AG04449 (cell line): ENCODE results near the gene SPON2.
A peak's percentile ranks its signal among the peaks of the same experiment; 100 is the strongest.

Source experiments
- CTCF ChIA-PET: fragments of 350-600 bp; formaldehyde crosslinking; extraction: SDS; loops from one replicate; lab custom pipeline; 2021; ENCODE audit warnings: antibody characterized with exemption; lab: Yijun Ruan, JAX
- POLR2A ChIA-PET: fragments of 400-600, 350-600 bp; formaldehyde crosslinking; extraction: SDS; loops from one replicate; lab custom pipeline; 2020; ENCODE audit warnings: antibody characterized with exemption, inconsistent platforms; lab: Yijun Ruan, JAX
- DNase-seq: peaks from one replicate; pipeline ENCODE4 v3.0.0-alpha.2; 2010; ENCODE audit warnings: low read depth, low spot score
- H3K4me3 ChIP-seq: 2 replicates; pipeline ENCODE4 v1.5.1; 2011; ENCODE audit warnings: low read depth, mild to moderate bottlenecking, control low read depth, low read length
- TF ChIP-seq, protein P1 (sequence below): IDR thresholded peaks from one replicate; pipeline ENCODE4 v1.5.1; 2011; ENCODE audit warnings: mild to moderate bottlenecking, moderate library complexity, low read length, control low read depth, inconsistent platforms; ENCODE audit not compliant: insufficient read depth; ENCODE audit errors: missing control alignments

Gene SPON2

DNA sequence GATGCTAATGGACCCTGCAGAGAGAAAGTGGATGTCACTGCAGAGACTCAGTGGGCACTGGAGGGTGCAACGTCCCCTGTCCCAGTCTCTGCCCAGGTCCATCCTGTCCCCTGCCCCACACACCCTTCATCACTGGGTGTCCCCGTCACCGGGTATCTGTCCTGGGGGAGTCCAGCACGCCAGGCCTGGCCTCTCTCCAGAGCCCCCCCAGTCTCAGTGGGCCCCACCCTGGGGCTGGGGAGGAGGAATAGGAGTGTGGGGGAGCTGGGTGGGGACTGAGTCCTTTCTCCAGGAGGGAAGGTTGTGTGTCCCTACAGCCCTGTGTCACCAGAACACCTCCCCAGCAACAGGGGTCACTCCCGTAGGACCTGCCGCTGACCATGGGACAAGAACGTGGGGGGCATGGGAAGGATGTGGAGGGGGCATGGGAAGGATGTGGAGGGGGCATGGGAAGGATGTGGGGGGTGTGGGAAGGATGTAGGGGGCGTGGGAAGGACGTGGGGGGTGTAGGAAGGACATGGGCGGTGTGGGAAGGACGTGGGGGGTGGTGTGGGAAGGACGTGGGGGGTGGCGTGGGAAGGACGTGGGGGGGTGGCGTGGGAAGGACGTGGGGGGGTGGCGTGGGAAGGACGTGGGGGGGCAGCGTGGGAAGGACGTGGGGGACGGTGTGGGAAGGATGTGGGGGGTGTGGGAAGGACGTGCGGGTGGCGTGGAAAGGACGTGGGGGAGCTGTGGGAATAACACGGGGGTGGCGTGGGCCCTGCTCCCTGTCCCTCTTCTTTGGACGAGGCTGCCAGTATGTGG, 21.0 kb upstream of the SPON2 start:
- no peak for DNase-seq
- H3K4me3 ChIP-seq: no peak overlapping the region
- ChIA-PET POLR2A (no interaction called here), CTCF (interaction anchor here (1.4 kb wide), 1 partner anchor 10 kb away, joined by 3 read pairs; no protein-coding TSS in a partner anchor)
- TF ChIP-seq, protein P1, sequence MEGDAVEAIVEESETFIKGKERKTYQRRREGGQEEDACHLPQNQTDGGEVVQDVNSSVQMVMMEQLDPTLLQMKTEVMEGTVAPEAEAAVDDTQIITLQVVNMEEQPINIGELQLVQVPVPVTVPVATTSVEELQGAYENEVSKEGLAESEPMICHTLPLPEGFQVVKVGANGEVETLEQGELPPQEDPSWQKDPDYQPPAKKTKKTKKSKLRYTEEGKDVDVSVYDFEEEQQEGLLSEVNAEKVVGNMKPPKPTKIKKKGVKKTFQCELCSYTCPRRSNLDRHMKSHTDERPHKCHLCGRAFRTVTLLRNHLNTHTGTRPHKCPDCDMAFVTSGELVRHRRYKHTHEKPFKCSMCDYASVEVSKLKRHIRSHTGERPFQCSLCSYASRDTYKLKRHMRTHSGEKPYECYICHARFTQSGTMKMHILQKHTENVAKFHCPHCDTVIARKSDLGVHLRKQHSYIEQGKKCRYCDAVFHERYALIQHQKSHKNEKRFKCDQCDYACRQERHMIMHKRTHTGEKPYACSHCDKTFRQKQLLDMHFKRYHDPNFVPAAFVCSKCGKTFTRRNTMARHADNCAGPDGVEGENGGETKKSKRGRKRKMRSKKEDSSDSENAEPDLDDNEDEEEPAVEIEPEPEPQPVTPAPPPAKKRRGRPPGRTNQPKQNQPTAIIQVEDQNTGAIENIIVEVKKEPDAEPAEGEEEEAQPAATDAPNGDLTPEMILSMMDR: no peak

DNA sequence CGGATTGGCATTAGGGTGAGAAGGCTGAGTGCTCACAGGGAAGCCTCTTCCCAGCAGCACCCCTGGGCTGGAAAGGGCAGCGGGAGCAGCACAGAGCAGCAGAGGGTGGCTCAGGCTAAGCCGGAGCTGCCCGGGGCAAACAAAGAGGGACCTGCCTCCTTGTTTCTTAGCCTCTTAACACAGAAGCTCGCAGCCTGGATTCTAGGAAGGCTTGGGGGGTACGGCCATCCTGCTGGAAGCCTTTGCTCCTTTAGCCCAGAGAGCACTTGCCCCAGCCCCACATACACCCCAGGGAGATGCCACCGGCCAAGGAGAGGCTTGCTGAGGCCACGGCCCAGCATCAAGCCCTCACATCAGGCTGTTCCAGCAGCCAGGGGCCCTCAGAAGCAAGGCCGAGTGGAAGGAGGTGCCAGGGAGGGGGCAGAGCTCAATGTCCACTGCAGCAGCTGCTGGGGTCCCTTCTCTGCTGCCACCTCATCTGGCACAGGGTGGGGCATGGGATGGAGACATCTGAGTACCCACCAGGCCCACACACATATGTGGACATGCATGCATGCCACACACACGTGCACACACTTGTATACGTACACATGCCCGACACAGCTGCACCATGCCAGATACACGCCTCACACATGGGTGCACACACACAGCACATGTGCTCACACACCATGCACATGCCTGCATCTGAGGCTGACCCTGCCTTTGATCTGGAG, 20.3 kb upstream of the SPON2 start:
- TF ChIP-seq, protein P1: no peak
- H3K4me3 ChIP-seq: no peak overlapping the region
- CTCF ChIA-PET: interaction anchor here (1.0 to 1.7 kb wide), 6 partner anchors 8 to 437 kb away, joined by 3 to 7 read pairs (median 4); no protein-coding TSS in a partner anchor
- no peak for DNase-seq
- POLR2A ChIA-PET: interaction anchor here (1.0 kb wide), 1 partner anchor 10 kb away, joined by 3 read pairs; no protein-coding TSS in a partner anchor

DNA sequence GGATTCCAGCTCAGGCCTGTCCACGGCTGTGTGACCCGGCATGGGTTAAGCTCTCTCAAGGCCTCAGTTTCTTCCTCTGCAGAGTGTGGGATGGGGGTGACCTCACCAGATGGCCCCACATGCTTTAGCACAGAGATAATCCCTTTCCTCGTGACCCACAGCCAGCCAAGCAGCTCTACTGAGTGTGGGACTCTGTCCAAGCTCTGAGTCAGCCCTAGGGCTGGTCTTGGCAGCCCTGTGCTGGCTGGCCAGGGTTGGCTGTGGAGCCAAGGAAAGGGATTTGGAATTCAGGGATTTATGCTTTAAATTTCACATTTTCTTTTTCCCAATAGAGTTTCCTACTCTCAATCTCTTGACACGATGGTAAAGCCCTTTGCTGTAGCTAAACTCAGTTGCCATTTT, 19.7 kb upstream of the SPON2 start:
- H3K4me3 ChIP-seq: no peak overlapping the region
- ChIA-PET POLR2A (interaction anchor here (0.7 to 1.0 kb wide), 2 partner anchors 10 to 11 kb away, joined by 3 to 4 read pairs; no protein-coding TSS in a partner anchor), CTCF (interaction anchor here (1.0 to 1.7 kb wide), 5 partner anchors 8 to 437 kb away, joined by 3 to 7 read pairs (median 4); no protein-coding TSS in a partner anchor)
- DNase-seq: peak; percentile 82
- TF ChIP-seq, protein P1: no peak

DNA sequence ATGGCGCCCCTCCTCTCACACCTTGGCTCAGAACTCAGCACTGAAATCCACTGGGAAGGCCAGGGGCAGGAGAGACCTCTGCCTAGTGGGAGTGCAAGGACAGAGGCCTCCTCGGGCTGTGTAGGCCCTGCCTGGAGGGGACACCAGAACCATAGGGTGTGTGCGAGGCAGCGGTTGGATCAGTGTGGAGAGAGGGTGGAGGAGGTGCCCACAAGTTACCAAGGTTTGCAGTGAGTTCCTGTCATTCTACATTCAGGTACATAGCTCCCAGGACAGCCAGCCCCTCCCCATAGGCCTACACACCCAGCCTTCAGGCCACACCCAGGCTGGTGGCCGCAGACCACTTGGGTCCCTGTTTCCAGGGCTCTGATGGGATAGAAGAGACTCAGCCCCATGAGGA, 19.2 kb upstream of the SPON2 start:
- ChIA-PET CTCF (interaction anchor here (1.0 to 1.7 kb wide), 5 partner anchors 9 to 438 kb away, joined by 3 to 7 read pairs (median 4); no protein-coding TSS in a partner anchor), POLR2A (interaction anchor here (0.7 to 1.0 kb wide), 2 partner anchors 10 to 11 kb away, joined by 3 to 4 read pairs; no protein-coding TSS in a partner anchor)
- no peak overlapping the region for H3K4me3 ChIP-seq
- TF ChIP-seq, protein P1: no peak
- no peak for DNase-seq

DNA sequence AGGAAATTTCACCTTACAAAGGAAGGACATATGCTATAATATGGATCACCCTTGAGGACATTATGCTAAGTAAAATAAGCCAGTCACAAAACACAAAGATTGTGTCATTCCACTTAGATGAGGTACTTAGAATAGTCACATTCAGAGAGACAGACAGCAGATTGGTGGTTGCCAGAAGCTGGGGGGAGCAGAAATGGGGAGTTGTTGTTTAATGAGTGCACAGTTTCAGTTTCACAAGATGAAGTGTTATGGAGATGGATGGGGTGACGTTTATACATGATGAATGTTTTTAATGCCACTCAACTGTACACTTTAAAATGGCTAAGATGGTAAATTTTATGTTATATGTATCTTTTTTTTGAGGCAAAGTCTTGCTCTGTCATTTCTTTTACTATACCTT, 14.8 kb upstream of the SPON2 start:
- TF ChIP-seq, protein P1: no peak
- POLR2A ChIA-PET: no interaction called here

More for the DNA sequence above, 14.8 kb upstream of the SPON2 start:
- CTCF ChIA-PET: interaction anchor here (1.1 to 1.2 kb wide), 2 partner anchors 20 to 56 kb away, joined by 3 to 6 read pairs; no protein-coding TSS in a partner anchor
- H3K4me3 ChIP-seq: no peak overlapping the region
- DNase-seq: no peak
